Measurements from ENCODE around the gene SHC3. TPM values are rescaled to one million over a fixed set of nuclear protein-coding genes. Genes with fewer than 3 reads are reported as not detected.

The SHC3 gene
- total and polyA plus RNA-seq, 2 experiments from 2014 or later = 1.3 to 2.9 TPM

DNA sequence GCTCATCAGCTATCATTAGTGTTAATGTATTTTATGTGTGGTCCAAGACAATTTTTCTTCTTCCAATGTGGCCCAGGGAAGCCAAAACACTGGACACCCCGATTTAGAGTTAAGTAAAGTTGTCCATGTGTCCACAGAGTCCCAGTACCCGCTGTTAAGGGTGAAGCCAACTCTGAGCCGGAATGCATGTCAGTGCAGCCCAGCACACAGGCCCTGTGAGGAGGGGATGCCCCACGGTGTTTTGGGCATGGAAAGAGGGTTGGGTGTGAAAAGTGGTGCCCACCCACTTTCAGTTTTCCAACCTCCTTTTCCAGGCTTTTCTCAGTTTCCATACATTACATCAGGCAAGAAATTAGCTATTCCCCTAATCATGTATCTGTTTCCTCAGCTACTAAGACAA lies 24.4 kb downstream of the SHC3 start:
- no peaks in the 10 kb centered on the region for H3K27me3 Mint-ChIP-seq (ENCODE audit: insufficient read depth, low read depth, poor library complexity)
- no peak overlapping the region for H3K4me3 ChIP-seq
- no peak overlapping the region for H3K27ac Mint-ChIP-seq
- no peaks in the 10 kb centered on the region for H3K4me1 Mint-ChIP-seq
- no peaks in the 10 kb centered on the region for H3K9me3 Mint-ChIP-seq
- no peaks in the 10 kb centered on the region for H3K79me2 ChIP-seq (replicated peaks; ENCODE audit: insufficient read depth)
- no peak for TF ChIP-seq JUNB (IDR thresholded peaks at IDR 0.05; ENCODE audit: unreplicated experiment)
- no peak for TF ChIP-seq ZNF331 (CRISPR knock-in tag; IDR thresholded peaks at IDR 0.05; ENCODE audit: low read depth)
- no peak for TF ChIP-seq REST (IDR thresholded peaks at IDR 0.05; ENCODE audit: unreplicated experiment)
- no peak for TF ChIP-seq ETS1 (IDR thresholded peaks at IDR 0.05)
- TF ChIP-seq EZH2 (IDR thresholded peaks at IDR 0.05; ENCODE audit: low read depth, unreplicated experiment) = no peak
- no peak for TF ChIP-seq EZH2phosphoT487 (IDR thresholded peaks at IDR 0.05; ENCODE audit: unreplicated experiment)
- TF ChIP-seq ZNF462 (CRISPR knock-in tag; IDR thresholded peaks at IDR 0.05) = no peak
- no peak for TF ChIP-seq NANOG (IDR thresholded peaks at IDR 0.05; ENCODE audit: borderline replicate concordance)
- TF ChIP-seq, protein P1, sequence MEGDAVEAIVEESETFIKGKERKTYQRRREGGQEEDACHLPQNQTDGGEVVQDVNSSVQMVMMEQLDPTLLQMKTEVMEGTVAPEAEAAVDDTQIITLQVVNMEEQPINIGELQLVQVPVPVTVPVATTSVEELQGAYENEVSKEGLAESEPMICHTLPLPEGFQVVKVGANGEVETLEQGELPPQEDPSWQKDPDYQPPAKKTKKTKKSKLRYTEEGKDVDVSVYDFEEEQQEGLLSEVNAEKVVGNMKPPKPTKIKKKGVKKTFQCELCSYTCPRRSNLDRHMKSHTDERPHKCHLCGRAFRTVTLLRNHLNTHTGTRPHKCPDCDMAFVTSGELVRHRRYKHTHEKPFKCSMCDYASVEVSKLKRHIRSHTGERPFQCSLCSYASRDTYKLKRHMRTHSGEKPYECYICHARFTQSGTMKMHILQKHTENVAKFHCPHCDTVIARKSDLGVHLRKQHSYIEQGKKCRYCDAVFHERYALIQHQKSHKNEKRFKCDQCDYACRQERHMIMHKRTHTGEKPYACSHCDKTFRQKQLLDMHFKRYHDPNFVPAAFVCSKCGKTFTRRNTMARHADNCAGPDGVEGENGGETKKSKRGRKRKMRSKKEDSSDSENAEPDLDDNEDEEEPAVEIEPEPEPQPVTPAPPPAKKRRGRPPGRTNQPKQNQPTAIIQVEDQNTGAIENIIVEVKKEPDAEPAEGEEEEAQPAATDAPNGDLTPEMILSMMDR (conservative IDR thresholded peaks at IDR 0.05; ENCODE audit: low read depth in 2 of 2) = no peak
- no peak for TF ChIP-seq POLR2AphosphoS5 (IDR thresholded peaks at IDR 0.05; ENCODE audit: low read depth)
- TF ChIP-seq STAT1 (IDR thresholded peaks at IDR 0.05; ENCODE audit: unreplicated experiment) = no peak
- no peak for TF ChIP-seq CREB1 (CRISPR knock-in tag; IDR thresholded peaks at IDR 0.05; ENCODE audit: low read depth)
- TF ChIP-seq ZNF114 (CRISPR knock-in tag; IDR thresholded peaks at IDR 0.05) = no peak
- no peaks in the 10 kb centered on the region for H3K36me3 Mint-ChIP-seq (ENCODE audit: low read depth)
- H3F3A ChIP-seq (replicated peaks; ENCODE audit: low read depth) = no peaks in the 10 kb centered on the region
- DNase-seq (ENCODE audit: low spot score) = no peak
- no peak overlapping the region for H3K4me2 ChIP-seq
- H2AFZ ChIP-seq = no peak overlapping the region
- no peaks in the 10 kb centered on the region for H4K20me1 ChIP-seq (replicated peaks; ENCODE audit: insufficient read depth)
- no peak for ATAC-seq
- no peak overlapping the region for H3K4me3 Mint-ChIP-seq
- no peaks in the 10 kb centered on the region for H3K36me3 ChIP-seq (ENCODE audit: insufficient read depth)
- no peak overlapping the region for H3K27ac ChIP-seq (ENCODE audit: low read depth)
- H3K27me3 ChIP-seq (ENCODE audit: insufficient read depth) = no peaks in the 10 kb centered on the region
- H3K9me2 ChIP-seq (ENCODE audit: insufficient read depth) = no peaks in the 10 kb centered on the region
- no peaks in the 10 kb centered on the region for H3K4me1 ChIP-seq (ENCODE audit: insufficient read depth)

Measured in GM23338 (cell line).